ENCODE data around the gene ARPC5L. TPM values are rescaled to one million over a fixed set of nuclear protein-coding genes. Genes with fewer than 3 reads are reported as not detected.

The ARPC5L gene
- total and polyA plus RNA-seq, 2 of the 13 experiments (the other 11 are each of a cell fraction or from before 2014, with no cell fraction given), result 29.9 to 33.8 TPM

DNA sequence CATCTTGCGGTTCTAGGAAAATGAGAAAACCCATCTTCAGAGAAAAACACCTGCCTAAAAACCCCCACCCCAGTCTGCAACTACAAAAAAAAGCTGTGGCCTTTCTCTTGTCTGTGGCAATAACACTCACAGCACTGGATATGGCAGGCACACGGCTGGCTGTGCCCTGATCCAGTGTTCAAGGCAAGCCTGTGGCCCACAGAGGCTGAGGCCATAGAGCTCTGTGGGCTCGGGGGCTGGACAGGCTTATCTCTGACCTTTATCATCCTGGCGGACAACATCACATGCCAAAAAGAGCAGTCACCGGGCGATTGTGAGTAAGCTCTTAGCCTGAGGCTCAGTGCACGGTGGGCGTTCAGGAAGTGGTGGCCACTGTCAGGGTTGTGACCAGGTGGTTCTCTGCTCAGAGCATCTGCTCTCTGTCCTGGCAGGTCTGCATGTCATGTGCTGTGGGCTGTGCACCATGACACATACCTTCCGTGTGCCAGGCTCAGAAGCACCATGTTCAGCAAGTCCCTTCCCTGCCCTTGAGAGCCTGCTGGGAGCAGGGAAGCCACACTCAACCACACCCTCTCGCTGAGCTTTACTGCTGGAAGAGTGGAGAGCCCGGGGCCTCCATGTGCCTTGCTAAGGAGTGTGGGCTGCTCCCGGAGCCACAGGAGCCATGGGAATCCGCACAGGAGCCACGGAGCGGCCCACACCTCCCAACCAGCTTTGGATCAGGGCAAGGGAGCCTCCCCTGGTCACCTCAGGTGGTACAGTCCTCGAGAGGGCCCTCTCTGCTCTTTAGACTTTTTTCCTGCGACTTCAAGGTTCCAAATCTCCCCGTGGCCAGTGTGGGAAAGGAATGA is 43.3 kb upstream of the ARPC5L start (continued):
- TF ChIP-seq ETV5 (CRISPR knock-in tag; IDR thresholded peaks at IDR 0.05; ENCODE audit: borderline replicate concordance) (peak; percentile 67; the same call in 1 of the 2 replicates), ZNF260 (CRISPR knock-in tag; IDR thresholded peaks at IDR 0.05; ENCODE audit: borderline replicate concordance, low read depth) (no peak), MXD4 (CRISPR knock-in tag; IDR thresholded peaks at IDR 0.05) (no peak; the same call in 1 of the 2 replicates), HNRNPH1 (optimal IDR thresholded peaks at IDR 0.05; ENCODE audit: low read depth, low read length) (no peak), ZNF331 (CRISPR knock-in tag; IDR thresholded peaks at IDR 0.05) (peak; percentile 18; the same call in 1 of the 2 replicates), ZNF891 (CRISPR knock-in tag; IDR thresholded peaks at IDR 0.05) (peak; percentile 89), FOXK2 (IDR thresholded peaks at IDR 0.05) (no peak), ZNF431 (CRISPR knock-in tag; IDR thresholded peaks at IDR 0.05; ENCODE audit: borderline replicate concordance, low read depth) (no peak), SMC3 (IDR thresholded peaks at IDR 0.05; ENCODE audit: low read length) (no peak), ZFP36L2 (CRISPR knock-in tag; IDR thresholded peaks at IDR 0.05) (no peak), GFI1 (CRISPR knock-in tag; IDR thresholded peaks at IDR 0.05; ENCODE audit: borderline replicate concordance) (0 out of 2 replicates have a peak, but pooled peaks have one; percentile 63), ZNF788 (CRISPR knock-in tag; IDR thresholded peaks at IDR 0.05; ENCODE audit: borderline replicate concordance) (peak; percentile 46; the same call in 1 of the 2 replicates), PHF21A (CRISPR knock-in tag; IDR thresholded peaks at IDR 0.05) (peak; percentile 64)
- TF ChIP-seq, protein P1, sequence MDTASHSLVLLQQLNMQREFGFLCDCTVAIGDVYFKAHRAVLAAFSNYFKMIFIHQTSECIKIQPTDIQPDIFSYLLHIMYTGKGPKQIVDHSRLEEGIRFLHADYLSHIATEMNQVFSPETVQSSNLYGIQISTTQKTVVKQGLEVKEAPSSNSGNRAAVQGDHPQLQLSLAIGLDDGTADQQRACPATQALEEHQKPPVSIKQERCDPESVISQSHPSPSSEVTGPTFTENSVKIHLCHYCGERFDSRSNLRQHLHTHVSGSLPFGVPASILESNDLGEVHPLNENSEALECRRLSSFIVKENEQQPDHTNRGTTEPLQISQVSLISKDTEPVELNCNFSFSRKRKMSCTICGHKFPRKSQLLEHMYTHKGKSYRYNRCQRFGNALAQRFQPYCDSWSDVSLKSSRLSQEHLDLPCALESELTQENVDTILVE (CRISPR knock-in tag; IDR thresholded peaks at IDR 0.05), result no peak
- TF ChIP-seq, protein P2, sequence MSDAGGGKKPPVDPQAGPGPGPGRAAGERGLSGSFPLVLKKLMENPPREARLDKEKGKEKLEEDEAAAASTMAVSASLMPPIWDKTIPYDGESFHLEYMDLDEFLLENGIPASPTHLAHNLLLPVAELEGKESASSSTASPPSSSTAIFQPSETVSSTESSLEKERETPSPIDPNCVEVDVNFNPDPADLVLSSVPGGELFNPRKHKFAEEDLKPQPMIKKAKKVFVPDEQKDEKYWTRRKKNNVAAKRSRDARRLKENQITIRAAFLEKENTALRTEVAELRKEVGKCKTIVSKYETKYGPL (CRISPR knock-in tag; IDR thresholded peaks at IDR 0.05), result peak; percentile 31; the same call in 1 of the 2 replicates
- TF ChIP-seq, protein P3, sequence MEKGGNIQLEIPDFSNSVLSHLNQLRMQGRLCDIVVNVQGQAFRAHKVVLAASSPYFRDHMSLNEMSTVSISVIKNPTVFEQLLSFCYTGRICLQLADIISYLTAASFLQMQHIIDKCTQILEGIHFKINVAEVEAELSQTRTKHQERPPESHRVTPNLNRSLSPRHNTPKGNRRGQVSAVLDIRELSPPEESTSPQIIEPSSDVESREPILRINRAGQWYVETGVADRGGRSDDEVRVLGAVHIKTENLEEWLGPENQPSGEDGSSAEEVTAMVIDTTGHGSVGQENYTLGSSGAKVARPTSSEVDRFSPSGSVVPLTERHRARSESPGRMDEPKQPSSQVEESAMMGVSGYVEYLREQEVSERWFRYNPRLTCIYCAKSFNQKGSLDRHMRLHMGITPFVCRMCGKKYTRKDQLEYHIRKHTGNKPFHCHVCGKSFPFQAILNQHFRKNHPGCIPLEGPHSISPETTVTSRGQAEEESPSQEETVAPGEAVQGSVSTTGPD (CRISPR knock-in tag; IDR thresholded peaks at IDR 0.05), result peak; percentile 51; the same call in 1 of the 2 replicates
- TF ChIP-seq, protein P4, sequence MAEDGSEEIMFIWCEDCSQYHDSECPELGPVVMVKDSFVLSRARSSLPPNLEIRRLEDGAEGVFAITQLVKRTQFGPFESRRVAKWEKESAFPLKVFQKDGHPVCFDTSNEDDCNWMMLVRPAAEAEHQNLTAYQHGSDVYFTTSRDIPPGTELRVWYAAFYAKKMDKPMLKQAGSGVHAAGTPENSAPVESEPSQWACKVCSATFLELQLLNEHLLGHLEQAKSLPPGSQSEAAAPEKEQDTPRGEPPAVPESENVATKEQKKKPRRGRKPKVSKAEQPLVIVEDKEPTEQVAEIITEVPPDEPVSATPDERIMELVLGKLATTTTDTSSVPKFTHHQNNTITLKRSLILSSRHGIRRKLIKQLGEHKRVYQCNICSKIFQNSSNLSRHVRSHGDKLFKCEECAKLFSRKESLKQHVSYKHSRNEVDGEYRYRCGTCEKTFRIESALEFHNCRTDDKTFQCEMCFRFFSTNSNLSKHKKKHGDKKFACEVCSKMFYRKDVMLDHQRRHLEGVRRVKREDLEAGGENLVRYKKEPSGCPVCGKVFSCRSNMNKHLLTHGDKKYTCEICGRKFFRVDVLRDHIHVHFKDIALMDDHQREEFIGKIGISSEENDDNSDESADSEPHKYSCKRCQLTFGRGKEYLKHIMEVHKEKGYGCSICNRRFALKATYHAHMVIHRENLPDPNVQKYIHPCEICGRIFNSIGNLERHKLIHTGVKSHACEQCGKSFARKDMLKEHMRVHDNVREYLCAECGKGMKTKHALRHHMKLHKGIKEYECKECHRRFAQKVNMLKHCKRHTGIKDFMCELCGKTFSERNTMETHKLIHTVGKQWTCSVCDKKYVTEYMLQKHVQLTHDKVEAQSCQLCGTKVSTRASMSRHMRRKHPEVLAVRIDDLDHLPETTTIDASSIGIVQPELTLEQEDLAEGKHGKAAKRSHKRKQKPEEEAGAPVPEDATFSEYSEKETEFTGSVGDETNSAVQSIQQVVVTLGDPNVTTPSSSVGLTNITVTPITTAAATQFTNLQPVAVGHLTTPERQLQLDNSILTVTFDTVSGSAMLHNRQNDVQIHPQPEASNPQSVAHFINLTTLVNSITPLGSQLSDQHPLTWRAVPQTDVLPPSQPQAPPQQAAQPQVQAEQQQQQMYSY (CRISPR knock-in tag; IDR thresholded peaks at IDR 0.05), result 0 out of 2 replicates have a peak, but pooled peaks have one; percentile 26
- TF ChIP-seq, protein P5, sequence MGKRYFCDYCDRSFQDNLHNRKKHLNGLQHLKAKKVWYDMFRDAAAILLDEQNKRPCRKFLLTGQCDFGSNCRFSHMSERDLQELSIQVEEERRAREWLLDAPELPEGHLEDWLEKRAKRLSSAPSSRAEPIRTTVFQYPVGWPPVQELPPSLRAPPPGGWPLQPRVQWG (CRISPR knock-in tag; IDR thresholded peaks at IDR 0.05; ENCODE audit: borderline replicate concordance, low read depth), result no peak
- TF ChIP-seq, protein P6, sequence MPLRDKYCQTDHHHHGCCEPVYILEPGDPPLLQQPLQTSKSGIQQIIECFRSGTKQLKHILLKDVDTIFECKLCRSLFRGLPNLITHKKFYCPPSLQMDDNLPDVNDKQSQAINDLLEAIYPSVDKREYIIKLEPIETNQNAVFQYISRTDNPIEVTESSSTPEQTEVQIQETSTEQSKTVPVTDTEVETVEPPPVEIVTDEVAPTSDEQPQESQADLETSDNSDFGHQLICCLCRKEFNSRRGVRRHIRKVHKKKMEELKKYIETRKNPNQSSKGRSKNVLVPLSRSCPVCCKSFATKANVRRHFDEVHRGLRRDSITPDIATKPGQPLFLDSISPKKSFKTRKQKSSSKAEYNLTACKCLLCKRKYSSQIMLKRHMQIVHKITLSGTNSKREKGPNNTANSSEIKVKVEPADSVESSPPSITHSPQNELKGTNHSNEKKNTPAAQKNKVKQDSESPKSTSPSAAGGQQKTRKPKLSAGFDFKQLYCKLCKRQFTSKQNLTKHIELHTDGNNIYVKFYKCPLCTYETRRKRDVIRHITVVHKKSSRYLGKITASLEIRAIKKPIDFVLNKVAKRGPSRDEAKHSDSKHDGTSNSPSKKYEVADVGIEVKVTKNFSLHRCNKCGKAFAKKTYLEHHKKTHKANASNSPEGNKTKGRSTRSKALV (CRISPR knock-in tag; IDR thresholded peaks at IDR 0.05), result peak; percentile 82; the same call in 1 of the 2 replicates
